ENCODE measurements around the gene TMEM121.

DNA sequence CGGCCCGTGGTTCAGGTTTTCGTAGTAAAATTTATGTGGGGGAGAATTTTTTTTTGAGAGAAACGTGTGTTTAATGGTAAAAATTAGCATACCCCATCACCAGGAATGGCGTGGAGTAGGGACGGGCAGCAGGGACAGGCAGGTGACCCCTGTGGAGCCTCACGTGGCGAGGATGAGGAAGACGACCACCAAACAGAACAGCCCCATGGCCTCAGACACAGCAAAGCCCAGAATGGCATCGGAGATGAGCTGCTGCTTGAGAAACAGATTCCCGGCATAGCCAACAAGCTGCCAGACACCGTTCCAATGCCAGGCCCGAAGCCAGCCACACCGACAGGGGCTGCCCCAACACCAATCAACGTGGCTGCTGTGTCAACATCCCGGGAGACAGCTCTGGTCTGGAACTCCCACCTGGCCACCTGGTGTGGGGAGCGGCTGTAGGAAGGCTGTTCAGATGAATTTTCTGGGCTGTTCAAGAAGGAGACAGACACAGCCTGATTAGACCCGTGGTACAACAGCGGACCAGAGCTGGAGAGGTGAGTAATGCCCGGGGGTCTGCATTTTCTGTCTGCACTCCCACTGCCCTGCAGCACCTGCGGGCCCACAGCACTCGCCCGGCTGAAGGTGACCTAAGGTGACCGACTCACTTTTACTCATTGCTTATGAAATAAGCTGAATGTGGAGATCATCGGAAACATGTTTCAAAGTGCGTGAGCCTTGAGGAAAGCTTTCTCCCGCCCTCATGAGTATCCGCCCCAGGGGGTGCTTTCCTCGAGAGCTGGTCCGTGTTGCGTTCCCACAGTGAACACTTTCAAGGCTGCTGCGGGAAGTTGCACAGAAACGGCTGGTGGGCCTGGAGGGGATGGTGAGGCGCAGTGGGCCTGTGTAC is 10.6 kb downstream of the TMEM121 start:
- TF ChIP-seq RFX5 (IDR thresholded peaks at IDR 0.05; ENCODE audit: low read length) (no peak), EP300 (IDR thresholded peaks at IDR 0.05; ENCODE audit: borderline replicate concordance in 1 of 2, low read depth in 1 of 2, low read length in 1 of 2) (no peak), NRF1 (IDR thresholded peaks at IDR 0.05; ENCODE audit: low read depth, low read length) (no peak), ELF1 (IDR thresholded peaks at IDR 0.05) (no peak), TAF1 (IDR thresholded peaks at IDR 0.05; ENCODE audit: borderline replicate concordance, low read depth, low read length) (no peak), POLR2AphosphoS5 (IDR thresholded peaks at IDR 0.05; ENCODE audit: low read depth, low read length) (no peak), EZH2phosphoT487 (IDR thresholded peaks at IDR 0.05; ENCODE audit: borderline replicate concordance, low read depth) (no peak), GABPA (IDR thresholded peaks at IDR 0.05; ENCODE audit: low read depth) (no peak), FOSL2 (IDR thresholded peaks at IDR 0.05; ENCODE audit: borderline replicate concordance, low read depth) (no peak)
- TF ChIP-seq, protein P1, sequence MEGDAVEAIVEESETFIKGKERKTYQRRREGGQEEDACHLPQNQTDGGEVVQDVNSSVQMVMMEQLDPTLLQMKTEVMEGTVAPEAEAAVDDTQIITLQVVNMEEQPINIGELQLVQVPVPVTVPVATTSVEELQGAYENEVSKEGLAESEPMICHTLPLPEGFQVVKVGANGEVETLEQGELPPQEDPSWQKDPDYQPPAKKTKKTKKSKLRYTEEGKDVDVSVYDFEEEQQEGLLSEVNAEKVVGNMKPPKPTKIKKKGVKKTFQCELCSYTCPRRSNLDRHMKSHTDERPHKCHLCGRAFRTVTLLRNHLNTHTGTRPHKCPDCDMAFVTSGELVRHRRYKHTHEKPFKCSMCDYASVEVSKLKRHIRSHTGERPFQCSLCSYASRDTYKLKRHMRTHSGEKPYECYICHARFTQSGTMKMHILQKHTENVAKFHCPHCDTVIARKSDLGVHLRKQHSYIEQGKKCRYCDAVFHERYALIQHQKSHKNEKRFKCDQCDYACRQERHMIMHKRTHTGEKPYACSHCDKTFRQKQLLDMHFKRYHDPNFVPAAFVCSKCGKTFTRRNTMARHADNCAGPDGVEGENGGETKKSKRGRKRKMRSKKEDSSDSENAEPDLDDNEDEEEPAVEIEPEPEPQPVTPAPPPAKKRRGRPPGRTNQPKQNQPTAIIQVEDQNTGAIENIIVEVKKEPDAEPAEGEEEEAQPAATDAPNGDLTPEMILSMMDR (IDR thresholded peaks at IDR 0.05) = no peak
- TF ChIP-seq, protein P2, sequence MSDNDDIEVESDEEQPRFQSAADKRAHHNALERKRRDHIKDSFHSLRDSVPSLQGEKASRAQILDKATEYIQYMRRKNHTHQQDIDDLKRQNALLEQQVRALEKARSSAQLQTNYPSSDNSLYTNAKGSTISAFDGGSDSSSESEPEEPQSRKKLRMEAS (IDR thresholded peaks at IDR 0.05; ENCODE audit: low read depth) = no peak
- TF ChIP-seq, protein P3, sequence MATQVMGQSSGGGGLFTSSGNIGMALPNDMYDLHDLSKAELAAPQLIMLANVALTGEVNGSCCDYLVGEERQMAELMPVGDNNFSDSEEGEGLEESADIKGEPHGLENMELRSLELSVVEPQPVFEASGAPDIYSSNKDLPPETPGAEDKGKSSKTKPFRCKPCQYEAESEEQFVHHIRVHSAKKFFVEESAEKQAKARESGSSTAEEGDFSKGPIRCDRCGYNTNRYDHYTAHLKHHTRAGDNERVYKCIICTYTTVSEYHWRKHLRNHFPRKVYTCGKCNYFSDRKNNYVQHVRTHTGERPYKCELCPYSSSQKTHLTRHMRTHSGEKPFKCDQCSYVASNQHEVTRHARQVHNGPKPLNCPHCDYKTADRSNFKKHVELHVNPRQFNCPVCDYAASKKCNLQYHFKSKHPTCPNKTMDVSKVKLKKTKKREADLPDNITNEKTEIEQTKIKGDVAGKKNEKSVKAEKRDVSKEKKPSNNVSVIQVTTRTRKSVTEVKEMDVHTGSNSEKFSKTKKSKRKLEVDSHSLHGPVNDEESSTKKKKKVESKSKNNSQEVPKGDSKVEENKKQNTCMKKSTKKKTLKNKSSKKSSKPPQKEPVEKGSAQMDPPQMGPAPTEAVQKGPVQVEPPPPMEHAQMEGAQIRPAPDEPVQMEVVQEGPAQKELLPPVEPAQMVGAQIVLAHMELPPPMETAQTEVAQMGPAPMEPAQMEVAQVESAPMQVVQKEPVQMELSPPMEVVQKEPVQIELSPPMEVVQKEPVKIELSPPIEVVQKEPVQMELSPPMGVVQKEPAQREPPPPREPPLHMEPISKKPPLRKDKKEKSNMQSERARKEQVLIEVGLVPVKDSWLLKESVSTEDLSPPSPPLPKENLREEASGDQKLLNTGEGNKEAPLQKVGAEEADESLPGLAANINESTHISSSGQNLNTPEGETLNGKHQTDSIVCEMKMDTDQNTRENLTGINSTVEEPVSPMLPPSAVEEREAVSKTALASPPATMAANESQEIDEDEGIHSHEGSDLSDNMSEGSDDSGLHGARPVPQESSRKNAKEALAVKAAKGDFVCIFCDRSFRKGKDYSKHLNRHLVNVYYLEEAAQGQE (IDR thresholded peaks at IDR 0.05; ENCODE audit: low read depth, low read length) = no peak

All from SK-N-SH (cell line).